OCI-LY1 (cell line): ENCODE data around the gene TENM4.

ENCODE experiments used
- H2AFZ ChIP-seq: fragments of 200-600 bp; sonication (generic), shearing (Covaris generic); 2 replicates; pipeline ENCODE4 v1.6.0; 2014; ENCODE audit warnings: antibody characterized with exemption, mild to moderate bottlenecking, low read length
- H3F3A ChIP-seq: fragments of 200-600 bp; sonication (generic), shearing (Covaris generic); 2 replicates; pipeline ENCODE4 v1.6.0; 2014; ENCODE audit warnings: mild to moderate bottlenecking, antibody characterized with exemption, low read length, moderate library complexity; ENCODE audit not compliant: insufficient read depth
- H3K27ac ChIP-seq: fragments of 200-600 bp; sonication (generic); 2 replicates; pipeline ENCODE4 v1.5.1; 2014; ENCODE audit warnings: low read length, mixed run types, mild to moderate bottlenecking, low read depth; ENCODE audit not compliant: poor library complexity, severe bottlenecking
- H3K27me3 ChIP-seq: fragments of 200-600 bp; sonication (generic); 2 replicates; pipeline ENCODE4 v1.6.0; 2014; ENCODE audit warnings: antibody characterized with exemption, mild to moderate bottlenecking, low read length, moderate library complexity; ENCODE audit not compliant: insufficient read depth
- H3K36me3 ChIP-seq: fragments of 200-600 bp; sonication (generic); 2 replicates; pipeline ENCODE4 v1.6.1; 2014; ENCODE audit warnings: mild to moderate bottlenecking, antibody characterized with exemption, low read length, moderate library complexity, mixed read lengths; ENCODE audit not compliant: insufficient read depth
- H3K4me1 ChIP-seq: fragments of 200-600 bp; sonication (generic); 2 replicates; pipeline ENCODE4 v1.5.1; 2014; ENCODE audit warnings: mild to moderate bottlenecking, low read length, moderate library complexity; ENCODE audit not compliant: insufficient read depth, severe bottlenecking
- H3K4me2 ChIP-seq: fragments of 200-600 bp; sonication (generic), shearing (Covaris generic); 2 replicates; pipeline ENCODE4 v1.6.1; 2014; ENCODE audit warnings: low read length
- H3K4me3 ChIP-seq: fragments of 200-600 bp; sonication (generic); 2 replicates; pipeline ENCODE4 v1.5.1; 2014; ENCODE audit warnings: low read length, low read depth, mild to moderate bottlenecking, mixed read lengths; ENCODE audit not compliant: poor library complexity, severe bottlenecking
- H3K79me2 ChIP-seq: fragments of 200-600 bp; shearing (Covaris generic); 2 replicates; pipeline ENCODE4 v1.6.1; 2016; ENCODE audit warnings: mixed run types, low read length, mixed read lengths; ENCODE audit not compliant: insufficient read depth
- H3K9ac ChIP-seq: fragments of 200-600 bp; sonication (generic), shearing (Covaris generic); 2 replicates; pipeline ENCODE4 v1.6.1; 2014; ENCODE audit warnings: mild to moderate bottlenecking, low read length, mixed read lengths
- H3K9me2 ChIP-seq: fragments of 200-600 bp; sonication (generic), shearing (Covaris generic); 2 replicates; pipeline ENCODE4 v1.6.1; 2014; ENCODE audit warnings: low read depth, mild to moderate bottlenecking, low read length, mixed read lengths
- H3K9me3 ChIP-seq: fragments of 200-600 bp; shearing (Covaris generic); 2 replicates; pipeline ENCODE4 v1.6.1; 2014; ENCODE audit warnings: low read length, mixed read lengths
- H4K20me1 ChIP-seq: fragments of 200-600 bp; sonication (generic), shearing (Covaris generic); 2 replicates; pipeline ENCODE4 v1.6.0; 2016; ENCODE audit warnings: mild to moderate bottlenecking, low read length; ENCODE audit not compliant: insufficient read depth
- CTCF ChIP-seq: fragments of 200-600 bp; sonication (generic), shearing (Covaris generic); IDR thresholded peaks from 2 replicates; pipeline ENCODE4 v1.5.1; 2017; ENCODE audit warnings: mild to moderate bottlenecking, antibody characterized with exemption, low read length, moderate library complexity, mixed read lengths
- EZH2 ChIP-seq: fragments of 200-600 bp; sonication (generic), shearing (Covaris generic); IDR thresholded peaks from 2 replicates; pipeline ENCODE4 v1.8.0; 2017; ENCODE audit warnings: borderline replicate concordance, mixed run types, mild to moderate bottlenecking, antibody characterized with exemption, low read length, moderate library complexity, mixed read lengths

Gene TENM4

DNA sequence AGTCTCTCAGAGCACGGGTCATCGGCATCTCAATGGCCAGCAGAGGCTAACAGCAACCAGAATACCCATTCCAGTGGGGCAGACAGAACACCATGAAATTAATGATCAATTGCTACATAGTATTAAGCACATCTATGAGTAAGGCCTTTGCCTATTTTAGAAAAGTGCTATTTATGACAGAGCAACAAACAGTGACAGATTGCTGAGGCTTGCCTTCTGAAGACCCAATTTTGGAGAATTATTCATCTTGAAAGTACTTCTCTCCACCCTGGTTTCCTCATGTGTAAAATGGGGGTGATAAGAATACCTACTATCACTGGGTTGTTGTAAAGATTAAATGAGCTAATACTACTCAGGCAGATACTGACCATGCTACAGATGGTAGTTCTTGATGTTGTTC lies 232.7 kb downstream of the TENM4 start:
- Histone ChIP-seq H3K9me3 (no peaks in the 10 kb centered on the region), H3K27ac (no peak overlapping the region), H4K20me1 (no peaks in the 10 kb centered on the region), H3K4me3 (no peak overlapping the region), H3F3A (no peaks in the 10 kb centered on the region), H3K4me2 (no peak overlapping the region), H3K79me2 (no peaks in the 10 kb centered on the region), H3K9ac (no peak overlapping the region), H3K36me3 (no peaks in the 10 kb centered on the region), H3K9me2 (no peaks in the 10 kb centered on the region), H3K4me1 (no peaks in the 10 kb centered on the region), H3K27me3 (no peaks in the 10 kb centered on the region), H2AFZ (no peak overlapping the region)
- TF ChIP-seq CTCF (no peak), EZH2 (no peak)

GRCh38 chr11:79206951-79207350 lies 233.9 kb downstream of the TENM4 start:
- Histone ChIP-seq H3K36me3 (no peaks in the 10 kb centered on the region), H3F3A (no peaks in the 10 kb centered on the region), H3K9ac (no peak overlapping the region), H3K4me2 (no peak overlapping the region), H3K9me2 (no peaks in the 10 kb centered on the region), H3K27ac (no peak overlapping the region), H3K4me3 (no peak overlapping the region), H2AFZ (no peak overlapping the region), H3K79me2 (no peaks in the 10 kb centered on the region), H4K20me1 (no peaks in the 10 kb centered on the region), H3K4me1 (no peaks in the 10 kb centered on the region), H3K9me3 (no peaks in the 10 kb centered on the region), H3K27me3 (no peaks in the 10 kb centered on the region)
- TF ChIP-seq CTCF (no peak), EZH2 (no peak)

GRCh38 chr11:79205786-79206185 lies 235.0 kb downstream of the TENM4 start:
- Histone ChIP-seq H3K4me2 (no peak overlapping the region), H2AFZ (no peak overlapping the region), H3K9ac (no peak overlapping the region)

More at GRCh38 chr11:79205786-79206185, 235.0 kb downstream of the TENM4 start:
- no peaks in the 10 kb centered on the region for H3F3A ChIP-seq
- H3K4me3 ChIP-seq = no peak overlapping the region
- H3K36me3 ChIP-seq = no peaks in the 10 kb centered on the region
- no peaks in the 10 kb centered on the region for H3K27me3 ChIP-seq
- H3K79me2 ChIP-seq = no peaks in the 10 kb centered on the region
- TF ChIP-seq CTCF (no peak), EZH2 (no peak)
- no peaks in the 10 kb centered on the region for H4K20me1 ChIP-seq
- H3K9me3 ChIP-seq = no peaks in the 10 kb centered on the region
- H3K4me1 ChIP-seq = no peaks in the 10 kb centered on the region
- H3K9me2 ChIP-seq = no peaks in the 10 kb centered on the region
- H3K27ac ChIP-seq = no peak overlapping the region
